Limb (tissue), 2 donors: ENCODE results near the gene KCNN3.

Experiments
- DNase-seq, 2 donors: peaks; one replicate each; pipeline ENCODE4 v3.0.0-alpha.2; 2016; ENCODE audit errors: extremely low spot score in 2 of 2

Gene KCNN3

DNA sequence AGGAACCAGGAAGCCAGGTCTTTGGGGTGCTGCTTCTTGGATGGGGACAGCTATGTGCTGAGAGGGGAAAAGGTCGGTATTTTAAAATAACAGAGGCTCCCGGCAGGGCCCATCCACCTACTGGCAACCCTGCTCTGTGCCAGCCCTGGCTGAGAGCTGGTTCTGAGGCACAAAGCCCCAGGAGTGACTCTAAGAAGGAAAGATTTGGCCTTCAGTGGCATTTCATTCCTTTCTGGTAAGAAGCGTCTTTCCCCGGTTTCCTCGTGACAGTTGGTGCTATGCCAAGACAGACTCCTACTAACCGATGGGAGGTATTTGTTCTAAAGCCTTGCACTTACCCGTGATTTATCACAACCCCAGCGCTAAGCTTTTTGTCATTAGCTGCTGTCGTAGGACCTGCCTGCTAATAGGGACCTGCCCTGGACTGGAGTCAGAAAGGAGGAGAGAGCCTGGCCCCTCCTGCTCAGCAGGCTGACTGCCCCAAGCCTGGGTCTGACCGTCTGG is 139.0 kb downstream of the KCNN3 start:
- no peak for DNase-seq

DNA sequence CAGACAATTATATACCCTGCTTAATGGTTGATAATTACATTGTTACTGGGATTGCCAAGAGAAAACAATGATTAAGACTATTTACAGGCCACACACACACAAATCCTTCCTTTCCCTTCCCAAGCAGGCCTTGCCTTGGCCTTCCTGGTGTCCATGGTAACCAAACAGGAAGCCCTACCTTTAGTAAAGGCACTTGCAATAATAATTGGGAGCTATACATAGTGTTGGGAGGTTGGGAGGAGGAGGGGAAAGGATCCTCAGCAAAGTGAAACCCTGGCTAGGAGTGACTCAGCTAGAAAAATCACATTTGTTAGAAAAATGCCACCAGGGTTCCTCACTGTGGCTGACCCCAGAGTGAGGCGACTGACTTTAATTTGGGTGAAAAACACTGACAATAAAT is 139.8 kb downstream of the KCNN3 start:
- DNase-seq, result no peak

DNA sequence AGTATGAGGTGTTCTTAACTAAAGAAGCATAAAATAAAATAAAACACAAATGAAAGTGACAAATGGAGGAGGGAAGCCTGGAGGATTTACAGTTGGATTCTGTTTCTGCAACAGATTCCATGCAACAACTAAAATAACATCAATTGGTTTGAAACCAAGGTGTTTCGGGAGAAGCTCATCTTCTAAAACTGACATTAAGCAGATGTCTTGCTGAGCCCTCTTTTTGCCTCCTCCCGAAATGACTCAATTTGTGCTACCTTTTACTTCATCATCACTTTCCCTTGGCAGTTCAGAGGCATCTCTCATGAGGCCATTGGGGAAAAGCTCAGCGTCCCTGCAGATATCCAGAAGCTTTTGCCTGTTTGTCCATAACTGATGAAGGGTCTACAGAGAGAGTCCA is 140.5 kb downstream of the KCNN3 start:
- DNase-seq, result no peak

DNA sequence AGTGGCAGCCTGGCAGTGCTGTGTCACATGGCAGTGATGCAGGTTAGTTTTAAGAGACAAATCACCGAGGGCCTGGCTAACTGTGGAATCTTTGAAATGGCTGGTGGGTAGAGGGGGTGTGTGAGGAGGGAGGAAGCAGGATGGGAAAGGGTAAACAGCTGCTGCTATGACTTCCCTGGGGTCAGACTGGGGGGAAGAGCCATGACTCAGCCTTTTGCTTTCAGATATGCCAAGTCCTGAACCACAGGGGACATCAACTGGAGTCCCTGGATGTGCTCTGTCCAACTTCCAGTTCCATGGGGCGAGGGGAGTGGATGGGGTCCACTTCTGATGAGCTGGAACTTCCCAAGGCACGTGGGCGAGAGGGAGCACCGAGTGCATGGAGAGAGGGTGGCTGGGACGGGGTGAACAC is 141.0 kb downstream of the KCNN3 start:
- DNase-seq, result no peak

DNA sequence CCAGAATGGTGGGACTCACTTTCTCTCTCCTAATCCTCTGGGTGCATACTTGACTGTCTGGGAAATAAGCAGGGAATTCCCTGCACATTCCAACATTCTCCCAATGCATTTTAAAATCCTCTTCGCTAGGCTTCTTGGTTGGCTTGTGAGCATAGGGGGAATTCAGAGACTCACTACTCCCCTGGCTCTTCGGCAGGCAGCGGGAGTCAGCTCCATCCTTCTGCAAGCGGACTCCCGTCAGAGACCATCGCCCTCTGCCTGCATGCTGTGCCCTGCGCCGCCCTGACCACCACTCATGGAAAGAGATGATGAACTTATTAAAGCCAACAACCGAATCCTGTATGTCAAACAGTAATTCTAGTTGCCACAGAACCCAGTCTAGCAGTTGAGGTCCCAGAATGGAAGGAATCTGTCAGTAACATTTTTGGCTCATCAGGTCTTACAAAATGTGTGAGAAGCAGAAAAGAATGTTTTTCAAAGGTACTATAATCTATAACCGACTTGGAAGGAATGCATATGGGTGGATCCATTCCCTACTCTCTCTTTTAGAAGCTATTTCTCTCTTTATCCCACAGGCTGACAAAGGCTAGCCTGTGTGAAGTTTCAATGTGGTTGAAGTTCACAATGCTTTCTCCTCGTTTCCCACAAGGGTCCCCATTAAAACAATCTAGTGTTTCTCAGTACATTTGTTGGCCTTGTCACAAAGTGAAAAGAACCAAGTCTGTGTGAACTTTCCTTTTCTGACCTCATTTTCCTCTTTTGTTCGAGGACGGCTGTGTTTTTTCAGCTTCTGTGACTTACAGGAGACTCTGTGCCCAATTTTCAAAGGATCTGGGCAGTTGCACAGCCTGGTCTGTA is 143.0 kb downstream of the KCNN3 start:
- no peak for DNase-seq

DNA sequence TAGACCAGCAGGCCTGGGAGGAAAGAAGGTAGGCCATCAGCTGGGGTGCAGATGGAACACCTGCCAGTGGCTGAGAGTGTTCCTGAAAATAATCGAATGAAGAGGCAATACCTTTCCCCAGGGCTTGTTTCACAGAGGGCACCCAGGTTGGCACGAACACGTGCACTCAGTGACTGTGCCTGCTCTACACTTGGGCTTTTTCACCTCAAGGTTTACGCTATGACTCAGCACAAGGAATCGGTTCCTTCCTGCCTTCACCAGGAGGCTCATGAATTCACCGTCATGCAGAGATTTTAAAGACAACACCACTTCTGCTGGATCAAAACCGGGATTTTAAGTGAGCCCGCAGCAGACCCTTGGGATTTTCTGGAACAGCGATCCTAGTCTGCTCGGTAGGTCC is 143.6 kb downstream of the KCNN3 start:
- DNase-seq, result no peak

DNA sequence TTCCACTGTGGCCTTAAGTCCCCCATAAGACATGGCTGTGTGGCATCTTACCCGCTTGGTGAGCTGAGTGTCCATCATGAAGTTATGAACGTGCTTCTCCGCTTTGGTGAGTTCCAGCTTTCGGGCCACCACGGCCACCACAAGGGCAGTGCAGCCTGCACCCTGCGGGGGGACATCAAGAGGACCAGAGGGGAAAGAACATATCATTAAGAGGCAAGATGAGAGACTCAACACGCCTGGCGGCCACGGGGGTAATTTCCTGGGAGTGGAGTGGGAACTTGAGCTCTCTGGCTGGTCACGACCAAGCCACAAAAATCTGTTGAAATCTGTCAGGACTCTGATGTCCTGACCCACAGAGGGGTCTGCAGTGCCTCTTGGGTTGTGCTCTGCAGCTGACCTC is 144.2 kb downstream of the KCNN3 start:
- DNase-seq, result no peak

DNA sequence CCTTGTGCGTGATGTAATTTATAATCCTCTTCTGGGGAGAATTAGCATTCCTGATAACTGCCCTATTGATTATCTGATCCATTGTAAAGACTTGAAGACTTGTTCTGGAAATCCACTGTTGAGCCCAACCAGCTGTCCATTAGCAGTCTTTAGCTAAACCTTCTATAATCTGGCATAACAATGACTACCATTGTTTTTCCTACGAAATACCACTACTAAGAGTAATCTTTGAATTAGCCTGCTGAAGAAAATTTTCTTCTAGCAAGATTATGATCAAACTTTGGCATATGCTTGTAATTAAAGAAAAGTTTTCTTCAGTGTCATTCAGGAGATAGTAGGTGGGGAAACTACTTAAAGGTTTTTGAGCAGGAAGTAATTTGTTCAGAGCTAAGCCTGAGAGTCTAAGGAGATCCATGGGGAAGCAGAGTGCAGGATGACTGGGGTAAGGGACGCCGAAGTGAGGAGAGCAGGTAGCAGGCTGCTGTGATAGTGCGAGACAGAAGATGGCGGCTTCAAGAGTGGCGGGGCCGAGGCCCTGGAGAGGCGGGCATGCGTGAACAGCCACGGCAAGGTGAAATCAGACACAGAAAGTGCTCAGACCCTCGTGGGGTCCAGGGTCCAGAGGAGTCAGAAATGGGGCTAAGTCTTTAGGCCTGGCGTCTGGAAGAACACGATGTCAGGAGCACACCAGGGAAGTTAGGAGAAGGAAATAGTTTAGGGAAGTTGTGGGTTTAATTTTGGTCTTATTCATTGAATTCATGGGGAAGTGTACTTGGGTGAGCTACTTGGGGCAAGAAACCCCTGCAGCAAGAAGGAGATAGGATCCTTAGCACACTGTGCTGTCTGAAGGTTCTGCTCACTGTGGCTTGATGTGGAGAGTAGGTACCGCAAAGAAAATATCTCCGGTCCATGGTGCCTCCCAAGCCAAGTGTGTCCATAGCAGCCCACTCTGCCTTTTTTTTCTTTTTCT is 149.5 kb downstream of the KCNN3 start:
- no peak for DNase-seq

DNA sequence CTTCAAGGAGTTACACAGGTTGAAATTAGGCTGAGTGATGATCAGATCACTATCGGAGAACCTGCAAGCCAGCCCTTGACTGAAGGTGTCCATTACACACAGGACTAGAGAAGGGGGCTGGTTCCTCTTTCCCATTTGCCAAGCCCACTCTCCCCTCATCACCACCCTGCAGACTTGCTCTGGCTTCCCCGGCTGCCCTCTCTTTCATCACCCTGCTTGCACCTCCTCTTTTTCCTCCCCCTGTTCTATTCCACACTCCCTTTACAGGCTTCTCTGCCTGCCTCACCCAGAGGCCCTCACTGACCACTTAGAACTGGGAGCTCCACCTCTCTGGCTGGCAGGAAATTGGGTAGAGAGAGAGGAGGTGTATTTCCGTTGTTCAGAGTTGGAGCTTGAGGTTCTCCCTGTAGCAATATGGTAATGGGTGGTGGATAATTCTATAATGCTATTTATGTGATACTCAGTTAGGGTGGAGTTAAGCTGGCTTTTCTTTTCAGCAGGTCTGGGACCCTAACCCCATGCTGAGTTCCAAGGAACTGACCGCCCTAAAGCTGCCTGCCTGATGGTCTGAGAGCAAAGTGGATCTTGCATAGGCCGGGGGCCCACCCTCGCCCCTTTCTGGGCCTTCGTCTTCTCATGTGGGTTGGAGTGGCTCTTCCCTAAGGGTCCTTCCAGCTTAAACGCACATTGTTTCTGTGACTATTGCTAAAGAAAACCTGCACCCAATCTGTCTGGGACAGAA is 150.3 kb downstream of the KCNN3 start:
- DNase-seq, result no peak

DNA sequence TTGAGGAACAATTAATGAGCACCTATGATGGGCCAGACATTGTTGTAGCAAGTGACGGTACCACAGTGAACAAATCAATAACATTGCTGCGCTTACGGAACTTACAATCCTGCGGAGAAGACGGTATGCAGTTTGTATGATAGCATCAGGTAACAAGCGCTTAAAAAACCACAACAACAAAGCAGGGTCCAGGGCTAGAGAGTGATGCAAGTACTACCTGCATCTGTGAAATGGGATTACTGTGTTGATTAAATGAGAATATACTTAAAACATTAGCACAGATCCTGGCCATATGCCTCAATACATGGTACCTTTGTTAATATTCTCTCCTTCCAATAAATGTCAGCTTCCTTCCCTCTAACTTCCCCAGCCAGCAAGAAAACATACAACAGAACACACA is 151.5 kb downstream of the KCNN3 start:
- DNase-seq, result no peak

DNA sequence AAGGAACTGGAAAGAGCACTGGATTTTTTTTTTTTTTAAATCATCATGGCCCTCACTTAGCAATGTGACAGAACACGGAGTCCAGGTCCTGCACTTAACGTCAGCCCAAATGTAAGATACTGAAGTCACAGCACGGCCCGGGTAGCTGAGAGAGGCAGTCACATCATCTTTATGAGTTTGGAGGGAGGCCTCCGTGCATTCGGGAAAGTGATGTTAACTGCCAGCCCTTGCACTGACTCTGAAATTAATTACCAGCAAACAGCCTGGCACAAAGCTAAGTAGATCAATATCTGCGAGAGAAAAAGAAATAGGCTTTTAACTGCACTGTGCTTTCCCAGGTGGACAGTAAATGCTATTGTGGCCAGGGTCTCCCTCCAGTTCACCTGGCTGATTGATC is 152.6 kb downstream of the KCNN3 start:
- no peak for DNase-seq

DNA sequence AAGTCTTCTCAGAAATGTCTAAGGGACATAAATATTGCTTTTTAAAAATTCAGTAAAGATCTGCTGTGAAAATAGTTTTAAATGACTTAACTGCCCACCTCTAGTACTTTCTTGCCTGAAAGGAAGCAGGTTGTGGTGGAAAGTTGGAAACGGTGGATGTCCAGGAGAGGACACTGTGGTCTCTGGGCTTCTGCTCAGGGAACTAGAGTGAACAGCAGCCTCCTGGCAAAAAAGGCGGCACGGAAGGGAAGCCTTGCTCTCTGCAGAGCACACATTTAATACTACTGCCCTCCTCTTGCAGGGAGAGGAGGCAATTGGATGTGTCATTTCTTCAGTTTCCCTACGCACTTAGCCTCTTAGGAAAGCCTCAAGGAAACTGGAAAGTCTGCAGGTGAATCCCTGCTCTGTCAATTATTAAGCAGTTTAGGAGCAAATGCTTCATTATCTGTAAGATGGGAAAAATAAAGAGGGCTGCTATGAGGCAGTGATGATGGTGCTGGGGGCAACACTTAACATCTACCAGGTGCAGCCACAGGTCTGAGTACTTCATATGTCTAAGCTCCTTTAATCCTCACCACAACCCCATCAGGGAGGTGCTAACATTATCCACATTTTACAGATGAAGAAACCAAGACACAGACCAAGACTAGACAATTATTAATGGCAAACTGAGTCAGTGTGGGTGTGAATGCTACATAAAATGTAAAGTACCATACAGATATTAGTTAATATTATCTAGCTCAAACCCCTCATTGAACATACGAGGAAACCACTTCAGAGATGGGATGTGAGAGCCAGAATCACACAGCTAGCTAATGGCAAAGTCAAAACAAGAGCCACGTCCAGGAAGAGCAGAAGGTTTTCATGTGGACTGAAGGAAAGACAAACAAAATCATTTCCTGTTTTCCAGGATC is 153.2 kb downstream of the KCNN3 start:
- no peak for DNase-seq

DNA sequence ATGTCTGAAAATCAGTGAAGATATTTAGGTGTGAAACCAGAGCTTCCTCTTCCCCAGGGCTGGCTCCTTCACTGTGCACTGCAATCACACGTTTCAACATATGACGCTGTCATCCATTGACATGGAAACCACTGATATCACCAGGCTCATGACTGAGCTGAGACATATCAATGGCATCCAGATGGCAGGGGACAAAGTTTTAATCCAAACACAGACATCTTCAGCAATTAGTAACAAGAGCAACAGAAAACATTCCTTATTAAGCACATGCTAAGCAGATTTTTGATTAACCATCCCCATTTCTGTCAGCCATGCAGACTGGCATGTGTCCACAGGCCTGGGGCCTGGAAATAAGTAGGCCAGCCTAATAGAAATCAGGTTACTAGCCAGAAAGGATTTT is 154.1 kb downstream of the KCNN3 start:
- no peak for DNase-seq

DNA sequence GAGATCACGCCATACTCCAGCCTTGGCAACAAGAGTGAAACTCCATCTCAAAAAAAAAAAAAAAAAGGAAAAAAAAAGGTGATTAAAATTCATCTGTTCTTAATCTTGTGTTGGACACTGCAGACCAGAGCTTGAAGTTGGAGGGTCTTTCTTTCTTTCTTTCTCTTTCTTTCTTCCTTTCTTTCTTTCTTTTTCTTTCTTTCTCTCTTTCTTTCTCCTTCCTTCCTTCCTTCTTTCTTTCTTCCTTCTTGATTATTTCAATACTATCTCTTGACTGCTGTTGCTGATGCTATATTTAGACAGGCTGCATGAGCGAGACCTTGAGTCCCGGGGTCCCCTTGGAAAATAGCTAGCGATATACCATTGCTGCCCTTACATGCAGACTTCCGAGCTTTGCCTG is 154.7 kb downstream of the KCNN3 start:
- DNase-seq, result no peak

DNA sequence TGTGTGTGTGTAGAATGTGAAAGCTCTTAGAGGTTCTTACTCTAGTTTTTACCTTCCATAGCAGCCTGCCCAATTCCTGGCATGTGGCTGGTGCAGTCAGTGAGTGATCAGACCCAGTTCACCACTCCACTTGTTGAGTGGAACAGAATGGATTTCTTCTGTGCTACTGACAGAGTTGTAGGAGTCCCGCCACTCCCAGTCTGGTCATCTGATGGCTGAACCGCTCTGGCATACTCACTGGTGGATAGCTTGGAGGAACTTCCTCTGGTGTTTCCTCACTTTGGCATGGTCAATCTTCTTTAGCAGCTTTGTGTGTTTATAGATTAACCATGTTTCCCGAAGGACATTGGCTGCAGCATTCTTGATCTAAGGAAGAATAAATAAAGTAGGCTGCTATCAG is 155.4 kb downstream of the KCNN3 start:
- DNase-seq, result no peak

DNA sequence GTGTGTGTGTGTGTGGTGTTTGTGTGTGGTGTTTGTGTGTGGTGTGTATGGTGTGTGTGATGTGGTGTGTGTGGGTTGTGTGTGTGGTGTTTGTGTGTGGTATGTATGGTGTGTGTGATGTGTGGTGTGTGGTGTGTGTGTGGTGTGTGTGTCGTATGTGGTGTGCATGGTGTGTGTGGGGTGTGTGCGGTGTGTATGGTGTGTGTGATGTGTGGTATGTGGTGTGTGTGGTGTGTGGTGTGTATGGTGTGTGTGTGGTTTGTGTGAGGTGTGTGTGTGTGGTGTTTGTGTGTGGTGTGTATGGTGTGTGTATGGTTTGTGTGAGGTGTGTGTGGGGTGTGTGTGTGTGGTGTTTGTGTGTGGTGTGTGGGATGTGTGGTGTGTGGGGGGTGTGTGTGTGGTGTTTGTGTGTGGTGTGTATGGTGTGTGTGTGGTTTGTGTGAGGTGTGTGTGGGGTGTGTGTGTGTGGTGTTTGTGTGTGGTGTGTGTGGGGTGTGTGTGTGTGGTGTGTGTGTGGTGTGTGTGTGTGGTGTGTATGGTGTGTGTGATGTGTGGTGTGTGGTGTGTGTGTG is 155.9 kb downstream of the KCNN3 start:
- DNase-seq, result no peak

DNA sequence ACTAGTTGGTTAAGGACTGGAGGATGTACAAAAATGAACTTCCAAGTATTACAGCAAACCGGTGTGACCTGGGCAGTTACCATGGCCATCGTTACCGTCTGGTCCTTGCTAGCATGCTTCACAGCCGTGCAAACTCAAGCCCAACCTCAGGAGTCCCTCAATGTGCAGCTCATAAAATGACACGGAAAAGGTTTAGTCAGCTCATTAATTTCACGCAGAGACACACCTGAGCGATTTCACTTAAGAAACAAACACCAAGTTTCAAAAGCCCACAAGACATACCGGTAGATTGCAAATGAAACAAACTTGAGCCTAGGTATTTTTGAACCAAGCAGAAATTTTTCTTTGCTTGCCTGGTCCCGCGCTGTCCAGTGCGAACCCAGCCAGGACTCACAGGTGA is 157.1 kb downstream of the KCNN3 start:
- no peak for DNase-seq

DNA sequence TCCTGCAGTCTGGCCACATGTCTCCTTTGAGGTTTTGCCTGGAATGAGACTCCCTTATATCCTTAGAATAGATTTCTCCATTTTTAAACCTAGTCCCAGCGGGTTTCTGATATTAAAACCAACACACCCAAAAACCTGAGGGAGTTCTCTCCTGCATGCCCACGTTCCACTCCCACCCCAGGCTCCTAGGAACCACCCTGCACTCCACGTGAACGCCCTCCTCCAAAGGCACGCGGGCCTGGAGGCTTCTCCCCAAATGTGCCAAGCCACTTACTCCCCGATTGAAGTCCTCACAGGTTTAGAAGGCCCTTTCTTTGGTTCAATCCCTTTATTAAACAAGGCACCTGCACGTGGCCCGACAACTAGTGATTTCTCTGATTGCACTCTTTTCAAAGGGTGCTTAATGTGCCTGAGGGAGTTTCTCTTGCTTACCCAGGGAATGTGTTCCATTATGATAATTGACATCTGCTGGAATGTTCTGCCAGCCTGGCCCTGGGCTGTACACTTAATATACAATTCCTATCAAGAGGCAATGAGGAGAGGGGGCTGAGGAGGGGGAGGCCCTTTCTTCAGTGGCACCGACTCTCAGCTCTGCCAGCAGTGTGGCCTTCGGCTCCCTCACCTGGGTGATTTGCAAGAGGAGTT is 157.8 kb downstream of the KCNN3 start:
- no peak for DNase-seq

DNA sequence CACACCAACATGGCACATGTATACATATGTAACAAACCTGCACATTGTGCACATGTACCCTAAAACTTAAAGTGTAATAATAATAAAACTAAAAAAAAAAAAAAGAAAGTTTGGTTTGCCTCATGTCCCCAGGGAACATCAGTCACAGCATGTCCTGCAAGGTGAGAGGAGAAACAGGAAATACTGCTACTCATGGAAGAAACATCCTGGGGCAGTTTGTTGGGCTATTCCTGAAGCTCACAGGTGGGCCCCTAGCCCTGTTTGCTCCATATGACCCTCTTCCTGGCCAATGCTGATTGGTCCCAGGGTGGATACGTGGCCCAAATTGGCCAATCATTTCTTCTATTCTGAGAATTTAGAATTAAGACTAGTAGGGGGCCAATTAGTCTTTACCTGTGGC is 158.7 kb downstream of the KCNN3 start:
- DNase-seq, result no peak

DNA sequence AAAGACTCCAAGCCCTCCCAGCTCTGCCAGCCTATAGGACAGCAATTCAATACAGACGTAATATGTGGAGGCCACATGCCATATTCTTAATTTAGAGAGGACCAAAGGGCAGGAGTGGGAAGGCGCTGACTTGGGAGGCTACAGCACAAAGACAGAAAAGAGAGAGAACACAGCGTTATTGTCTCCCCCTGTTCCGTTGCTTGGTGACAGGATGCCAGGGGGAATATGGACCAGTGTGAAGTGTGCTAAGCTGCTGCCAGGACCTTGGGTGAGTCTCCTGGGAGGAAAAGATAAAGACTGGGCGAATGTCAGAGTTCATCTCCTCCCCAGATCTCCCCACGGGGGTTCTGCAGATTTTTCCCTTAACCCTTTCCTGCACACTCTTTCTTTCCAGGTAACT is 160.0 kb downstream of the KCNN3 start:
- DNase-seq, result no peak
